GM10248 (cell line): ENCODE data around the gene TMEM135.

Experiments used
- CTCF ChIA-PET: fragments of 300-600 bp; sonication (Branson Sonifier 250); formaldehyde crosslinking; extraction: SDS; loops from one replicate; lab custom pipeline; 2021; ENCODE audit warnings: antibody characterized with exemption; lab: Yijun Ruan, JAX
- POLR2A ChIA-PET: fragments of 350-650 bp; sonication (Branson Sonifier 250); formaldehyde crosslinking; extraction: SDS; loops from one replicate; lab custom pipeline; 2020; ENCODE audit warnings: antibody characterized with exemption; lab: Yijun Ruan, JAX
- DNase-seq: peaks from one replicate; pipeline ENCODE4 v3.0.0; 2012; ENCODE audit errors: extremely low spot score
- TF ChIP-seq, protein P1 (sequence below): IDR thresholded peaks from 2 replicates; pipeline ENCODE4 v1.5.1; 2012; ENCODE audit warnings: mild to moderate bottlenecking, low read depth; ENCODE audit errors: extremely low read depth, missing control alignments, control extremely low read depth

The TMEM135 gene

GRCh38 chr11:87063982-87064381, 26.2 kb downstream of the TMEM135 start:
- TF ChIP-seq, protein P1, sequence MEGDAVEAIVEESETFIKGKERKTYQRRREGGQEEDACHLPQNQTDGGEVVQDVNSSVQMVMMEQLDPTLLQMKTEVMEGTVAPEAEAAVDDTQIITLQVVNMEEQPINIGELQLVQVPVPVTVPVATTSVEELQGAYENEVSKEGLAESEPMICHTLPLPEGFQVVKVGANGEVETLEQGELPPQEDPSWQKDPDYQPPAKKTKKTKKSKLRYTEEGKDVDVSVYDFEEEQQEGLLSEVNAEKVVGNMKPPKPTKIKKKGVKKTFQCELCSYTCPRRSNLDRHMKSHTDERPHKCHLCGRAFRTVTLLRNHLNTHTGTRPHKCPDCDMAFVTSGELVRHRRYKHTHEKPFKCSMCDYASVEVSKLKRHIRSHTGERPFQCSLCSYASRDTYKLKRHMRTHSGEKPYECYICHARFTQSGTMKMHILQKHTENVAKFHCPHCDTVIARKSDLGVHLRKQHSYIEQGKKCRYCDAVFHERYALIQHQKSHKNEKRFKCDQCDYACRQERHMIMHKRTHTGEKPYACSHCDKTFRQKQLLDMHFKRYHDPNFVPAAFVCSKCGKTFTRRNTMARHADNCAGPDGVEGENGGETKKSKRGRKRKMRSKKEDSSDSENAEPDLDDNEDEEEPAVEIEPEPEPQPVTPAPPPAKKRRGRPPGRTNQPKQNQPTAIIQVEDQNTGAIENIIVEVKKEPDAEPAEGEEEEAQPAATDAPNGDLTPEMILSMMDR = no peak
- ChIA-PET CTCF (interaction anchor here (0.8 to 1.7 kb wide), 2 partner anchors 34 to 71 kb away, joined by 3 read pairs; no protein-coding TSS in a partner anchor), POLR2A (no interaction called here)
- DNase-seq = no peak

DNA sequence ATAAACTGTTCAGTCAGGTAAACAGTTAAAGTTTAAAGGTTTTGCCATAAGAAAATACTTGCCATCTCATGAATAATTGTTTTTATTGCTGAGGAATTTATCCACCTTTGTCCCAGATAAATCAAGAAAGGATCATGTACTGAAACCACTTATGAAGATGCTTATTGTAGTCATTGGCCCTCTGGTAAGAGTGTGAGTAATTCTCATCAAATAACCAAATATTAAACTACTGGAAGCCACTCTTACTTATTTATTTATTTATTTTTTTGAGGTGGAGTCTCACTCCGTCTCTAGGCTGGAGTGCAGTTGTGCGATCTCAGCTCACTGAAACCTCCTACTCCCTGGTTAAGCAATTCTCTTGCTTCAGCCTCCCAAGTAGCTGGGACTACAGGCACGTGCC, 35.1 kb downstream of the TMEM135 start:
- ChIA-PET CTCF (interaction anchor here (0.9 kb wide), 1 partner anchor 15 kb away, joined by 3 read pairs; no protein-coding TSS in a partner anchor), POLR2A (no interaction called here)
- no peak for DNase-seq
- TF ChIP-seq, protein P1 = no peak

DNA sequence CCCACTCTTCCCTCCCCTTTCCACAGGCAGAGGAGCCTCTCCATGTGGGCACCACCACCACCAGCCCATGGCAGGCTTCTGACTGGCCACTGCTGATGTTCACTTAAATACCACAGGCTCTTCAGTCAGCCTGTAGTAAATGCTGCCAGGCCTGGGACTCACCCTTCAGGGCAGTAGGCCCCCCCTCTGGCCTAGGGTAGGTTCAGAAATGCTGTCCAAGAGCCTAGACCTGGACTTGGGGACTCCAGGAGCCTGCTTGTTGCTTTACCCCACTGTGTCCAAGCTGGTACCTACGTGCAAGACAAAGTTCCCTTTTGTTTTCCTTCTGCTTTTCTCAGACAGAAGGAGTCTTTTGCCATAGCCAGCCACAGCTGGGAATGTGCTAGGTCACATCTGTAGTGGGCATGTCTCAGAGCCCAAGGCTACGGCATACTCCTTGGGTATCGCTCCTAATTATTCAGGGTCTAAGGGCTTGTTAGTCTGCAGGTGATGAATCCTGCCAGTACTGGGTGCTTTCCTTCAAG, 38.6 kb downstream of the TMEM135 start:
- TF ChIP-seq, protein P1 = no peak
- ChIA-PET POLR2A (no interaction called here), CTCF (no interaction called here)
- no peak for DNase-seq

GRCh38 chr11:87076874-87077429, 39.2 kb downstream of the TMEM135 start:
- TF ChIP-seq, protein P1 = no peak
- POLR2A ChIA-PET = no interaction called here
- CTCF ChIA-PET = interaction anchor here (0.9 to 1.0 kb wide), 3 partner anchors 17 to 156 kb away, joined by 3 read pairs; no protein-coding TSS in a partner anchor
- no peak for DNase-seq

DNA sequence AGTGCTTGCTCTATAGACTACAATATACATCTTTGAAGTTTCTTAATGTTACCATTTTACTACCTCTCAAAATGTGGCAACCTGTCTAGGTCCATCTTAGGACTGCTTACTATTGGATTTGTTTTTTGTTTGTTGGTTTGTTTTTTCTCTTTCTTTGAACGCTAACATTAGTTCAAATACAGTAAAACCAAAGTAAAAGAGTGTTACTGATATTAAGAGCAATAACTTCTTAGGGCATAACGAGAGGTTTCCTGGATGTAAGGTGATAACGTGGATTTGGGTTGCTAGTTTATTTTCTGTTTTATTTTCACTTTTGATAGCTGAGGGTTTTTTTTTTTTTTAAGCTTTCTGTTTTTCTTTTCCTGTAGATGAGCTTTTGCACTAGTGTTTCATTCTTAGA, 43.6 kb downstream of the TMEM135 start:
- TF ChIP-seq, protein P1 = no peak
- peak; percentile 48 for DNase-seq
- ChIA-PET POLR2A (no interaction called here), CTCF (interaction anchor here (1.3 kb wide), 3 partner anchors 13 to 37 kb away, joined by 3 to 4 read pairs (median 3); no protein-coding TSS in a partner anchor)

DNA sequence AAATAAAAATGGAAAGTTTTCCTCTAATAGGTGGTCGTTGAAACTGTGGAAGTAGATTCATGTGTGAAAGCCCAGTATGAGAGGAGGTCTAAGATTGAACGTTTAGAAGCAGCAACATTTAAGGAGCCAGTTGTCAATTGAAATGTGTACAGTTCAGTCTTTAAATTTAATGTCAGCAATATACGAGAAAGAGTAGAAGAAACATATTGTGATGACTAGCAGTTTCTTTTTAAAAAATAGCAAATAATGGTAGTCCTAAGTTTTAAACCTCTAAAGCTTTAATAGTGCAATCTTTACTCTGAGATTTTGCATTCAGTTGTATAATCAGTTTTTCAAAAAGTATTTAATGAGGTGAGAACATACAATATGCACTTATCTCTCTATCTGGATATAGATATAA, 44.9 kb downstream of the TMEM135 start:
- CTCF ChIA-PET = interaction anchor here (1.0 to 1.3 kb wide), 4 partner anchors 12 to 128 kb away, joined by 3 to 4 read pairs (median 3); no protein-coding TSS in a partner anchor
- TF ChIP-seq, protein P1 = no peak
- DNase-seq = no peak
- POLR2A ChIA-PET = no interaction called here
